Mesendoderm (in vitro differentiated cells): Measurements from ENCODE around the gene METAP1D.
A peak's percentile ranks its signal among the peaks of the same experiment; 100 is the strongest.

Experiments used
- DNase-seq: peaks from one replicate; pipeline ENCODE4 v3.0.0; 2013
- H2AK5ac ChIP-seq: 2 replicates; pipeline ENCODE4 v1.6.1; 2013; ENCODE audit warnings: low read length, inconsistent platforms
- H2BK120ac ChIP-seq: 2 replicates; pipeline ENCODE4 v1.6.1; 2013; ENCODE audit warnings: low read depth, mild to moderate bottlenecking, low read length, moderate library complexity, mixed read lengths
- H2BK15ac ChIP-seq: replicated peaks from 2 replicates; pipeline ENCODE4 v1.6.1; 2013; ENCODE audit warnings: low read depth, mild to moderate bottlenecking, moderate library complexity
- H2BK5ac ChIP-seq: 2 replicates; pipeline ENCODE4 v1.6.1; 2013; ENCODE audit warnings: low read length, inconsistent platforms
- H3K18ac ChIP-seq: 2 replicates; pipeline ENCODE4 v1.6.1; 2013; ENCODE audit warnings: mild to moderate bottlenecking, low read length, mixed read lengths
- H3K23ac ChIP-seq: one replicate; pipeline ENCODE4 v1.6.1; 2013; ENCODE audit warnings: low read length
- H3K27ac ChIP-seq: 2 replicates; pipeline ENCODE4 v1.5.1; 2013; ENCODE audit warnings: low read depth, mild to moderate bottlenecking, inconsistent platforms, low read length, moderate library complexity
- H3K27me3 ChIP-seq: 2 replicates; pipeline ENCODE4 v1.6.1; 2013; ENCODE audit warnings: low read length, control low read depth, mild to moderate bottlenecking, inconsistent platforms; ENCODE audit not compliant: insufficient read depth, poor library complexity
- H3K36me3 ChIP-seq: 2 replicates; pipeline ENCODE4 v1.6.1; 2013; ENCODE audit warnings: low read length, inconsistent platforms; ENCODE audit not compliant: control insufficient read depth, insufficient read depth
- H3K4ac ChIP-seq: one replicate; pipeline ENCODE4 v1.6.1; 2013; ENCODE audit warnings: low read depth, mild to moderate bottlenecking, low read length, moderate library complexity
- H3K4me1 ChIP-seq: 2 replicates; pipeline ENCODE4 v1.6.1; 2013; ENCODE audit warnings: low read depth, low read length, inconsistent platforms; ENCODE audit not compliant: control insufficient read depth
- H3K4me2 ChIP-seq: 2 replicates; pipeline ENCODE4 v1.6.1; 2013; ENCODE audit warnings: low read length
- H3K4me3 ChIP-seq: 2 replicates; pipeline ENCODE4 v1.5.1; 2013; ENCODE audit warnings: mild to moderate bottlenecking, low read length
- H3K56ac ChIP-seq: one replicate; pipeline ENCODE4 v1.6.1; 2013; ENCODE audit warnings: low read length
- H3K79me1 ChIP-seq: 2 replicates; pipeline ENCODE4 v1.6.1; 2013; ENCODE audit warnings: low read length, inconsistent platforms
- H3K79me2 ChIP-seq: 2 replicates; pipeline ENCODE4 v1.6.1; 2013; ENCODE audit warnings: mild to moderate bottlenecking, low read length; ENCODE audit not compliant: control insufficient read depth, insufficient read depth
- H3K9ac ChIP-seq: 2 replicates; pipeline ENCODE4 v1.6.1; 2013; ENCODE audit warnings: low read length, inconsistent platforms
- H4K5ac ChIP-seq: one replicate; pipeline ENCODE4 v1.6.1; 2013; ENCODE audit warnings: low read length
- H4K8ac ChIP-seq: one replicate; pipeline ENCODE4 v1.6.1; 2013; ENCODE audit warnings: low read depth, mild to moderate bottlenecking, control low read depth, low read length, moderate library complexity
- WGBS: extraction: QIAGEN DNeasy Blood & Tissue Kit; methylation state at CpG from one replicate; pipeline ENCODE4 v1.1.7; 2013; ENCODE audit warnings: low lambda C conversion rate, missing lambda C conversion rate; ENCODE audit not compliant: insufficient coverage; ENCODE audit errors: extremely low coverage; 5-methylcytosine and 5-hydroxymethylcytosine counted together

The METAP1D gene

DNA sequence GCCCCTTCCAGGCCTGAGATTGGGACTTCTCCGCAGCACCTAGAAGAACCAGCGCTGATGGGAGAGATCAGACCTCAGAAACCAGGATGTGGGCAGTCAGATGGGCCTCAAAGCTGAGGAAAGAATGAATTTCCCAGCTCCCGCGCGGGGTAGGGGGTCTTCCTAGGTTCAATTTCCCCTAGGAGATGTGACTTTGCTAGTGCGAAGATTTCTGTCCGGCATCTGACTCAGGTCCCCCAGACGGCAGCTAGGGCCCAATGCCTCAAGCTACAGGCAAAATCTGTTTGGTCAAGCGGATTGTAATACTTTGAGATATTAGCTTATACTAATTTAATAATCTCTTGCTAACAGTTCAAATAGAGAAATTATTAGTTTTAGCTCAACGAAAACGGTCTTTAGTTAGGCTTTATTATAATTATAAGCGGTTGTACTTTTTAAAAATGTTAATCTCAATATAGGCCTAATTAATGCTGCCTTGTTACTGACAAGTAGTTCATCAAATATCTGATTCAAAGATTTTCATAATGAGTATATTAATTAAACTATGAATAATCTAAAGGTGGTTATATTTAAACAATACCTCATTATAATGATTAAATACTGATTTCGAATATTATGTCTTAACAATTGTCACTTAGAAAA, 91.4 kb downstream of the METAP1D start:
- no peak overlapping the region for H3K9ac ChIP-seq
- H3K27me3 ChIP-seq: peaks cover 71% of the 10 kb centered on the region
- peak; percentile 26 for DNase-seq

DNA sequence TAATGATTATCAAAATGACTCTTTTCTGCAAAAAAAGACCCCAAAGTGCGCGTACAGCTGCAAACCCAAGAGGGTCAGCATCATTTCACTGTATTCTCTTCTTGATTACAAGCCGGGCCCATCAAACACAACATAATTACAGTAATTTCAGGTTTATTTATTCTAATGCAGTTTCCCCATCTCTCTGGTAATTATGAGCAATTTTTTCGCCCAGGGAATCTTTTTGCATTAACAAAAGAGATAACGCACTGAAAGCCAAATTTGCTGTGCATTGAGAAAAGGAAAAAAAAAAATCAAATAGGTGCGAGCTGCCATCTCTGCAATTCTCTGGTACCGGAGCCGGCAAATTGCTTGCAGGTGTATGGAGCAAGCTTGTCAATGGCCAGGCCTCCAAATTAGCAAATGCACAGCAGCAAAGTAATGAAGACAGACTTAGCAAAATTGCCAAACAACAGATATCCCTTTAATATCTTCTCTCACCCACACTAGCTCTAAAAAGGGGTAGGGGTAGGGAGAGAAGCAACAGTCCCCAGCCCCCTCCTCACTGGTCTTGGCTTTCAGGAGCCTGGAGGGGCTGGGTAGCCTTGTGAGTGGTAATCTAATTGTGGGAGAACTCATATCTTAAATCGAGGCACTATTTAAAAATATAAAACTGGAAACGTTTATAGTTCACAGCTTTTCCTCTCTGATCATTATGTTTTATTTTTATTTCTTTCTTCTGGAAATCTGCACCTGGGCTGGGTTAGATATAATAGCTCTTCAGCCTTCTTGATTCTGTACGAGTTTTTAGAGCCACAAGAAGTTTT, 92.2 kb downstream of the METAP1D start:
- H3K79me2 ChIP-seq: no peaks in the 10 kb centered on the region
- WGBS: no CpG with 5 or more reads among the region's 11 CpGs
- H3K4me1 ChIP-seq: peaks cover 2% of the 10 kb centered on the region
- no peak overlapping the region for H2BK120ac ChIP-seq
- H3K4me3 ChIP-seq: no peak overlapping the region
- H2BK5ac ChIP-seq: no peak overlapping the region
- no peak overlapping the region for H2AK5ac ChIP-seq
- H3K23ac ChIP-seq: no peak overlapping the region
- no peak overlapping the region for H4K8ac ChIP-seq
- no peak overlapping the region for H4K5ac ChIP-seq
- no peak overlapping the region for H3K4me2 ChIP-seq
- no peak overlapping the region for H3K27ac ChIP-seq
- H3K4ac ChIP-seq: no peak overlapping the region
- H3K36me3 ChIP-seq: no peaks in the 10 kb centered on the region
- H3K27me3 ChIP-seq: peaks cover 72% of the 10 kb centered on the region
- no peak overlapping the region for H3K9ac ChIP-seq
- DNase-seq: no peak
- no peaks in the 10 kb centered on the region for H3K79me1 ChIP-seq
- H2BK15ac ChIP-seq: no peak overlapping the region
- no peak overlapping the region for H3K56ac ChIP-seq
- no peak overlapping the region for H3K18ac ChIP-seq

More for the DNA sequence above, 91.4 kb downstream of the METAP1D start:
- no peak overlapping the region for H3K56ac ChIP-seq
- no peak overlapping the region for H2BK120ac ChIP-seq
- peaks cover under 1% of the 10 kb centered on the region for H3K4me1 ChIP-seq
- no peak overlapping the region for H2BK15ac ChIP-seq
- H3K18ac ChIP-seq: no peak overlapping the region
- H3K79me2 ChIP-seq: no peaks in the 10 kb centered on the region
- H3K4me2 ChIP-seq: no peak overlapping the region
- H3K79me1 ChIP-seq: no peaks in the 10 kb centered on the region
- no peak overlapping the region for H2BK5ac ChIP-seq
- H2AK5ac ChIP-seq: no peak overlapping the region
- H4K5ac ChIP-seq: no peak overlapping the region
- H3K4me3 ChIP-seq: no peak overlapping the region
- no peak overlapping the region for H3K23ac ChIP-seq
- H4K8ac ChIP-seq: no peak overlapping the region
- H3K27ac ChIP-seq: no peak overlapping the region
- no CpG with 5 or more reads among the region's 13 CpGs for WGBS
- H3K36me3 ChIP-seq: no peaks in the 10 kb centered on the region
- H3K4ac ChIP-seq: no peak overlapping the region

DNA sequence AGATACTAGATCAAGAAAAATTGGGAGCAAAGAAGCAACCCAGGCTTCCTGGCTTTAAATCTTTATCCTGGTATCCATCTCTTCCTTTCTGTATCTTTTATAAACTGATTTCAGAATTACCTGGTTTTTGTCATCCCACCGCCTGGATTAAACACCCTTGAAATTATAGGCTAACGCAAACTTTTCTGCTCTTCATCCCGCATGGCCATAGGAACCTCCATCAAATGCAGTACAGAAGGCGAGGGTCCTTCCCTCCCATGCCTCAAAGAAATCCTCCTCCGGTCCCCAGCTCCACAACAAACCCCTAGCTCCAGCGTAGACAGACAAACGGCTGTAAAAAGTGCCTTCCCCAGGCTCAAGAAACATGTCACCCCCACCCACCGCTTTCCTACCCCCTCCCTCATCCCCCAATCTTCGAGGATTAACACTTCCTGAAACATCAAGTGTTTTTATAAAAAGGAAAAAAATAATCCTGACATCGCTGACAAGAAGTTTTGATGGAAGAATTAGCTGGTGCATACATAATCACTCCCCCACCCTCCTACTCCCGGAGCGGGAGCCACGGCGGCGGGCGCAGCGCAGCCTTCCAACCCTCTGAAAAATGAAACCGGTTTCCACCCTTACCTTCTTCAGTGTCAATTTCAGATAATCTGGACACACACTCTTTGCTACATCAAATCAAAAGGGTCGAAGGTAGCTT, 93.1 kb downstream of the METAP1D start:
- no peak overlapping the region for H3K18ac ChIP-seq
- H4K8ac ChIP-seq: no peak overlapping the region
- peaks cover 70% of the 10 kb centered on the region for H3K27me3 ChIP-seq
- H3K4ac ChIP-seq: no peak overlapping the region
- no peak overlapping the region for H3K4me2 ChIP-seq
- WGBS: no CpG with 5 or more reads among the region's 19 CpGs
- no peak overlapping the region for H2AK5ac ChIP-seq
- no peak overlapping the region for H3K56ac ChIP-seq
- no peak overlapping the region for H3K23ac ChIP-seq
- H3K36me3 ChIP-seq: no peaks in the 10 kb centered on the region
- no peak overlapping the region for H2BK15ac ChIP-seq
- no peak overlapping the region for H2BK120ac ChIP-seq
- H2BK5ac ChIP-seq: no peak overlapping the region
- H3K4me3 ChIP-seq: no peak overlapping the region
- no peak overlapping the region for H4K5ac ChIP-seq
- H3K4me1 ChIP-seq: peaks cover 3% of the 10 kb centered on the region
- H3K9ac ChIP-seq: no peak overlapping the region
- DNase-seq: no peak
- no peak overlapping the region for H3K27ac ChIP-seq
- H3K79me2 ChIP-seq: no peaks in the 10 kb centered on the region
- H3K79me1 ChIP-seq: no peaks in the 10 kb centered on the region

DNA sequence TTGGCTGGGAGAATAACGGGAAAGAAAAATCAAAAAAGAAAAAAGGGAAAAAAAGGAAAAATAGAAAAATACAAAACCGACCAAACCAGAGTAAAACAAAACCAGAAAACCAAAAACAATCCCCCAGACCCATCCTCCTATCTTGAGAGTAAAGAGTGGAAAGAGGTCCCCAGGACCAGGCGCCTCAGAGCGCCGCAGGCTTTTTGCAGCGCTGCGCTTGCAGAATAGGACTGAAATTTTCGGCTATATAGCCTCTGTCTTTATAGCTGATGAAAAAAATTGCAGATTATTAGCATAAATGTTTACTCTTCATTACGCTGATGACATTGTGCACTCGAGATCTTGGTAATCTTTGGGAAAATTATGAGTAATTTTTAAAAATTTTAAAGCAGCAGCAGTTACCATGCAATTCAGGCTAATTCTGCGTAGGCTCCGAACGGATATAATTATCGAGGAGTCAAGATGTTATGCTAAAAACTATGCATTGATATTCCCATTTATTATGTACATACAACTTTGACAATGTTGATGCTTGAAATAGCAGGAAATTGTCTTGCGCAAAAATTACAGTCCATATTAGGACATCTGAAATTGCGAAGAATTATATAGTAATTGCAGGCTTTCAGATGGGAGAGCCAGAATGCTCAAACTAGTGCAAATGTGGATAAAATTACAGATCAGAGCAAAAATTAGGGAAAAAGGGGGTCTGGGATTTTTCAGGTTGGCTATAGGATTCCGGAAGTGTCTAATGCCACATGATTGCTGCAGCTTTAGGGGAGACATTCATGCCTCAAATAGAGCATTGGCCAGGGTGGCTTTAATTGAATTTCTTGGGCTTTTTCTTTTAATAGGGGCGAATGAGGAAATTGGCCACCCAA, 93.9 kb downstream of the METAP1D start:
- no peak overlapping the region for H3K27ac ChIP-seq
- no peak overlapping the region for H2AK5ac ChIP-seq
- no peak overlapping the region for H3K9ac ChIP-seq
- H3K4me2 ChIP-seq: no peak overlapping the region
- no peak overlapping the region for H3K18ac ChIP-seq
- H3K4me1 ChIP-seq: peaks cover 6% of the 10 kb centered on the region
- H4K8ac ChIP-seq: no peak overlapping the region
- H3K23ac ChIP-seq: no peak overlapping the region
- no peak overlapping the region for H3K4me3 ChIP-seq
- H4K5ac ChIP-seq: no peak overlapping the region
- no peak overlapping the region for H2BK15ac ChIP-seq
- H2BK120ac ChIP-seq: no peak overlapping the region
- H3K56ac ChIP-seq: no peak overlapping the region
- no peak overlapping the region for H2BK5ac ChIP-seq
- peaks cover 62% of the 10 kb centered on the region for H3K27me3 ChIP-seq
- no CpG with 5 or more reads among the region's 18 CpGs for WGBS
- DNase-seq: no peak
- no peaks in the 10 kb centered on the region for H3K79me2 ChIP-seq
- H3K36me3 ChIP-seq: no peaks in the 10 kb centered on the region
- no peaks in the 10 kb centered on the region for H3K79me1 ChIP-seq
- no peak overlapping the region for H3K4ac ChIP-seq

DNA sequence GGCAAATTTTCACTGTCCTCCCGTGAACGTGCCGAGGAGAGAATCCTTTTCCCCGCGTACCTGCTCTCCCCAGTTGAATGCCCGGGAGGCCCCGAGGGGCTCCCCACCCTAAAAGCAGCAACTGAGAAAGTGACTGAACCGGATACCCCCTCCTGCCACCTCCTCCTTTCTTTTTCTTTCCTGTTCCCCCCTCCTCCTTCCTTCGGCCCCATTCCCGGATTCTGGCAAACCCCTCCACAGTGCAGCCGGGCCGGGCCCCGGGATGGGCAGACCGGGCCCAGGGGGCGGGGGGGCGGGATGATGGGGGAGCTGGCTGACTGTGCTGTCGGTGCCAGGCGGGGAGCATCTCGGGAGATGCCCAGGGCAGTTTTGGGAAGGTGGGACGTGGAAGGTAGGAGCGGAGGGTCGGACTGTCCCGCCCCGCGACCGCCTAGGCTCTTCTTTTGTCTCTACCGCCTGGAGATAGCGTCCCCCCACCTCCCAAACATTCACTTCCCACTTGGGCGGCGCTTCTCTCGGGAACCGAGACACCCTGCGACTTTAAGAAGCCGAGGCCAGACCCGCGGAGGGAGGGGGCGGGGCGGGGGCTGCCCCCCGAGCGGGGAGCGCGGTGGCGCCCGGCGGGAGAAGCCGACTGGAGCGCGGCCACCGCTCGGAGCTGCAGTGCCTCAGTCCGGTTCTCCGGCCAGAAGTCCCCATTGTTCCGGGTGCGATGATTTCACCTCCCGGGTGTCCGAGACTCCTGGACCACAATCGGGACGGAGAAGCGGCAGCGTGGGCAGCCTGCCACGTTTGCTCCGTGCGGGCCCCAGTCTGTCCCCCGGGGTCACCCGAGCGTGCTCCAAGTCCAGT, 94.8 kb downstream of the METAP1D start:
- no peak overlapping the region for H3K27ac ChIP-seq

More for the DNA sequence above, 94.8 kb downstream of the METAP1D start:
- no CpG with 5 or more reads among the region's 66 CpGs for WGBS
- no peak overlapping the region for H2BK15ac ChIP-seq
- no peak overlapping the region for H2AK5ac ChIP-seq
- no peaks in the 10 kb centered on the region for H3K79me1 ChIP-seq
- no peak overlapping the region for H3K23ac ChIP-seq
- H3K79me2 ChIP-seq: no peaks in the 10 kb centered on the region
- peak overlapping the region; percentile 17 for H3K4me2 ChIP-seq
- peak overlapping the region; percentile 23 for H3K18ac ChIP-seq
- H2BK120ac ChIP-seq: no peak overlapping the region
- H3K36me3 ChIP-seq: no peaks in the 10 kb centered on the region
- DNase-seq: peak; percentile 40
- H3K56ac ChIP-seq: peak overlapping the region; percentile 19
- H4K5ac ChIP-seq: no peak overlapping the region
- H3K4ac ChIP-seq: no peak overlapping the region
- H3K4me3 ChIP-seq: peak overlapping the region; percentile 26
- peaks cover 54% of the 10 kb centered on the region for H3K27me3 ChIP-seq
- no peak overlapping the region for H3K9ac ChIP-seq
- H4K8ac ChIP-seq: no peak overlapping the region
- no peak overlapping the region for H2BK5ac ChIP-seq
- H3K4me1 ChIP-seq: peaks cover 6% of the 10 kb centered on the region
